Parathyroid adenoma (tissue), 2 donors: ENCODE results near the gene ANGPT4.

Source experiments
- H2AFZ ChIP-seq: fragments of 300-600 bp; sonication (generic); one replicate; pipeline ENCODE4 v1.7.0; 2017; ENCODE audit warnings: antibody characterized with exemption, mild to moderate bottlenecking
- H3K27ac ChIP-seq: fragments of 300-600 bp; sonication (generic); one replicate; pipeline ENCODE4 v1.7.0; 2017
- H3K27me3 ChIP-seq: fragments of 300-600 bp; sonication (generic); one replicate; pipeline ENCODE4 v1.7.0; 2017; ENCODE audit warnings: low read length; ENCODE audit not compliant: control insufficient read depth, insufficient read depth
- H3K36me3 ChIP-seq: fragments of 300-600 bp; sonication (generic); one replicate; pipeline ENCODE4 v1.7.0; 2017; ENCODE audit warnings: low read length; ENCODE audit not compliant: control insufficient read depth, insufficient read depth
- H3K4me1 ChIP-seq: fragments of 300-600 bp; sonication (generic); one replicate; pipeline ENCODE4 v1.7.0; 2017; ENCODE audit warnings: control low read depth
- H3K4me2 ChIP-seq: fragments of 300-600 bp; sonication (generic); one replicate; pipeline ENCODE4 v1.7.0; 2017; ENCODE audit warnings: low read length
- H3K4me3 ChIP-seq: fragments of 300-600 bp; sonication (generic); one replicate; pipeline ENCODE4 v1.7.0; 2017; ENCODE audit warnings: low read depth, low read length
- H3K79me2 ChIP-seq: fragments of 300-600 bp; sonication (generic); one replicate; pipeline ENCODE4 v1.7.0; 2017; ENCODE audit warnings: control low read depth
- H3K9ac ChIP-seq: fragments of 300-600 bp; sonication (generic); one replicate; pipeline ENCODE4 v1.7.0; 2017; ENCODE audit warnings: mild to moderate bottlenecking
- H3K9me3 ChIP-seq: fragments of 300-600 bp; sonication (generic); one replicate; pipeline ENCODE4 v1.7.0; 2017; ENCODE audit warnings: low read length; ENCODE audit not compliant: control insufficient read depth
- CTCF ChIP-seq: fragments of 300-600 bp; sonication (generic); IDR thresholded peaks from one replicate; pipeline ENCODE4 v1.7.0; 2017; ENCODE audit warnings: antibody characterized with exemption, mild to moderate bottlenecking
- donor health status: primary hyperparathyroidism.

ANGPT4 gene

GRCh38 chr20:934186-934840, 18.2 kb upstream of the ANGPT4 start:
- H3K27ac ChIP-seq = no peak overlapping the region
- H3K9me3 ChIP-seq = no peaks in the 10 kb centered on the region
- H3K27me3 ChIP-seq = no peaks in the 10 kb centered on the region
- TF ChIP-seq CTCF = no peak
- no peaks in the 10 kb centered on the region for H3K4me1 ChIP-seq
- no peak overlapping the region for H3K4me2 ChIP-seq
- H3K36me3 ChIP-seq = no peaks in the 10 kb centered on the region
- H3K9ac ChIP-seq = no peak overlapping the region
- H3K79me2 ChIP-seq = no peaks in the 10 kb centered on the region
- H3K4me3 ChIP-seq = no peak overlapping the region
- no peak overlapping the region for H2AFZ ChIP-seq

GRCh38 chr20:933029-933428, 16.9 kb upstream of the ANGPT4 start:
- no peak overlapping the region for H3K4me2 ChIP-seq
- H3K9me3 ChIP-seq = no peaks in the 10 kb centered on the region

GRCh38 chr20:931401-931800, 15.3 kb upstream of the ANGPT4 start:
- TF ChIP-seq CTCF = no peak
- H3K9me3 ChIP-seq = no peaks in the 10 kb centered on the region
- H3K4me1 ChIP-seq = no peaks in the 10 kb centered on the region
- no peaks in the 10 kb centered on the region for H3K36me3 ChIP-seq
- no peak overlapping the region for H3K4me2 ChIP-seq
- no peak overlapping the region for H2AFZ ChIP-seq
- no peaks in the 10 kb centered on the region for H3K79me2 ChIP-seq
- no peak overlapping the region for H3K9ac ChIP-seq
- H3K27ac ChIP-seq = no peak overlapping the region
- H3K27me3 ChIP-seq = no peaks in the 10 kb centered on the region
- no peak overlapping the region for H3K4me3 ChIP-seq

More at GRCh38 chr20:933029-933428, 16.9 kb upstream of the ANGPT4 start:
- no peak overlapping the region for H2AFZ ChIP-seq
- H3K27me3 ChIP-seq = no peaks in the 10 kb centered on the region
- H3K4me1 ChIP-seq = no peaks in the 10 kb centered on the region
- no peaks in the 10 kb centered on the region for H3K79me2 ChIP-seq
- H3K9ac ChIP-seq = no peak overlapping the region
- no peak for TF ChIP-seq CTCF
- H3K4me3 ChIP-seq = no peak overlapping the region
- no peaks in the 10 kb centered on the region for H3K36me3 ChIP-seq
- H3K27ac ChIP-seq = no peak overlapping the region

GRCh38 chr20:926670-927069, 10.5 kb upstream of the ANGPT4 start:
- H3K9me3 ChIP-seq = no peaks in the 10 kb centered on the region
- H3K36me3 ChIP-seq = no peaks in the 10 kb centered on the region
- H3K79me2 ChIP-seq = no peaks in the 10 kb centered on the region
- no peak overlapping the region for H3K9ac ChIP-seq
- no peak overlapping the region for H2AFZ ChIP-seq
- no peak overlapping the region for H3K4me3 ChIP-seq
- H3K4me2 ChIP-seq = no peak overlapping the region
- TF ChIP-seq CTCF = no peak
- H3K27ac ChIP-seq = no peak overlapping the region
- no peaks in the 10 kb centered on the region for H3K4me1 ChIP-seq
- H3K27me3 ChIP-seq = no peaks in the 10 kb centered on the region

GRCh38 chr20:925516-925915, 9.4 kb upstream of the ANGPT4 start:
- H3K79me2 ChIP-seq = no peaks in the 10 kb centered on the region
- H3K27ac ChIP-seq = no peak overlapping the region
- no peaks in the 10 kb centered on the region for H3K4me1 ChIP-seq
- H3K9ac ChIP-seq = no peak overlapping the region
- no peaks in the 10 kb centered on the region for H3K9me3 ChIP-seq
- no peaks in the 10 kb centered on the region for H3K36me3 ChIP-seq
- H2AFZ ChIP-seq = no peak overlapping the region
- H3K4me2 ChIP-seq = no peak overlapping the region
- no peaks in the 10 kb centered on the region for H3K27me3 ChIP-seq
- TF ChIP-seq CTCF = no peak
- H3K4me3 ChIP-seq = no peak overlapping the region
